ENCODE results near the gene PI4KB. TPM values are rescaled to one million over a fixed set of nuclear protein-coding genes. Genes with fewer than 3 reads are reported as not detected.
A peak's percentile ranks its signal among the peaks of the same experiment; 100 is the strongest.

The PI4KB gene
- total and polyA plus RNA-seq, 2 of the 13 experiments (the other 11 are each of a cell fraction or from before 2014, with no cell fraction given): 19.5 to 29.3 TPM

DNA sequence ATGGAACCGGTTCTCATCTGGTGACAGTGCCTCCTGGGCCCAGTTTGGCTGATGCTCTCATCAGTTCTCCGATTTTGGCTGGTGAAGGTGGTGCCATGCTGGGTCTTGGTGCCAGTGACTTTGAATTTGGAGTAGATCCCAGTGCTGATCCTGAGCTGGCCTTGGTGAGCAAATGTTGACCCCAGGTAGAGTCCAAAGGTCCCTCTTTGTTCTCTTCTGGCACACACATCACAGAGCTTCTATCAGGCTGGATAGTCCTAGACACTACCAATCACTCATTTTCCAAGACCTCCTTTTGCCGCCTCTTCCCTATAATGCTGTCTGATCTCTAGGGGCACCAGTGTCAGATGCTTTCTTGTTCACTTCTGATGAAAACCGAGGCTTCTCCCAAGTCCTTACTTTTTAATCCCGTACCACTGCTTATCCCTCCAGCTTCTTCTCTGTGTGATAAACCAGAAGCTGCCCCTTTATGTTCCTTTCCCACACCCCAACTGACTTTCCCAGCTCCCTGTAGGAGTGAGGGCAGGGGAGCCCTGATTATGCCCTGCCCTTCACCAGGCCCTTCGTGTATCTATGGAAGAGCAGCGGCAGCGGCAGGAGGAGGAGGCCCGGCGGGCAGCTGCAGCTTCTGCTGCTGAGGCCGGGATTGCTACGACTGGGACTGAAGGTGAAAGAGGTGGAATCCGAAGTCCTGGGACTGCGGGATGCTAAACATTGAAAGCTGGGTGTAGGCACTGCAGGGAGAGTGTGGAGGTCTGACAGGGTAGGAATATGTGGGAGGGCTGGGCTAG lies 61.6 kb downstream of the PI4KB start (continued):
- TF ChIP-seq, protein P1, sequence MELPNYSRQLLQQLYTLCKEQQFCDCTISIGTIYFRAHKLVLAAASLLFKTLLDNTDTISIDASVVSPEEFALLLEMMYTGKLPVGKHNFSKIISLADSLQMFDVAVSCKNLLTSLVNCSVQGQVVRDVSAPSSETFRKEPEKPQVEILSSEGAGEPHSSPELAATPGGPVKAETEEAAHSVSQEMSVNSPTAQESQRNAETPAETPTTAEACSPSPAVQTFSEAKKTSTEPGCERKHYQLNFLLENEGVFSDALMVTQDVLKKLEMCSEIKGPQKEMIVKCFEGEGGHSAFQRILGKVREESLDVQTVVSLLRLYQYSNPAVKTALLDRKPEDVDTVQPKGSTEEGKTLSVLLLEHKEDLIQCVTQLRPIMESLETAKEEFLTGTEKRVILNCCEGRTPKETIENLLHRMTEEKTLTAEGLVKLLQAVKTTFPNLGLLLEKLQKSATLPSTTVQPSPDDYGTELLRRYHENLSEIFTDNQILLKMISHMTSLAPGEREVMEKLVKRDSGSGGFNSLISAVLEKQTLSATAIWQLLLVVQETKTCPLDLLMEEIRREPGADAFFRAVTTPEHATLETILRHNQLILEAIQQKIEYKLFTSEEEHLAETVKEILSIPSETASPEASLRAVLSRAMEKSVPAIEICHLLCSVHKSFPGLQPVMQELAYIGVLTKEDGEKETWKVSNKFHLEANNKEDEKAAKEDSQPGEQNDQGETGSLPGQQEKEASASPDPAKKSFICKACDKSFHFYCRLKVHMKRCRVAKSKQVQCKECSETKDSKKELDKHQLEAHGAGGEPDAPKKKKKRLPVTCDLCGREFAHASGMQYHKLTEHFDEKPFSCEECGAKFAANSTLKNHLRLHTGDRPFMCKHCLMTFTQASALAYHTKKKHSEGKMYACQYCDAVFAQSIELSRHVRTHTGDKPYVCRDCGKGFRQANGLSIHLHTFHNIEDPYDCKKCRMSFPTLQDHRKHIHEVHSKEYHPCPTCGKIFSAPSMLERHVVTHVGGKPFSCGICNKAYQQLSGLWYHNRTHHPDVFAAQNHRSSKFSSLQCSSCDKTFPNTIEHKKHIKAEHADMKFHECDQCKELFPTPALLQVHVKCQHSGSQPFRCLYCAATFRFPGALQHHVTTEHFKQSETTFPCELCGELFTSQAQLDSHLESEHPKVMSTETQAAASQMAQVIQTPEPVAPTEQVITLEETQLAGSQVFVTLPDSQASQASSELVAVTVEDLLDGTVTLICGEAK (IDR thresholded peaks at IDR 0.05): no peak
- TF ChIP-seq, protein P1 (CRISPR knock-in tag; IDR thresholded peaks at IDR 0.05): no peak
- TF ChIP-seq ZNF12 (CRISPR knock-in tag; IDR thresholded peaks at IDR 0.05): no peak
- TF ChIP-seq SMAD1 (CRISPR knock-in tag; IDR thresholded peaks at IDR 0.05; ENCODE audit: borderline replicate concordance, low read depth): no peak
- TF ChIP-seq ZFAT (CRISPR knock-in tag; conservative IDR thresholded peaks at IDR 0.05): no peak
- TF ChIP-seq ZSCAN21 (CRISPR knock-in tag; IDR thresholded peaks at IDR 0.05; ENCODE audit: borderline replicate concordance): no peak; the same call in 1 of the 2 replicates
- TF ChIP-seq ZNF782 (CRISPR knock-in tag; IDR thresholded peaks at IDR 0.05; ENCODE audit: borderline replicate concordance): no peak
- TF ChIP-seq, protein P2, sequence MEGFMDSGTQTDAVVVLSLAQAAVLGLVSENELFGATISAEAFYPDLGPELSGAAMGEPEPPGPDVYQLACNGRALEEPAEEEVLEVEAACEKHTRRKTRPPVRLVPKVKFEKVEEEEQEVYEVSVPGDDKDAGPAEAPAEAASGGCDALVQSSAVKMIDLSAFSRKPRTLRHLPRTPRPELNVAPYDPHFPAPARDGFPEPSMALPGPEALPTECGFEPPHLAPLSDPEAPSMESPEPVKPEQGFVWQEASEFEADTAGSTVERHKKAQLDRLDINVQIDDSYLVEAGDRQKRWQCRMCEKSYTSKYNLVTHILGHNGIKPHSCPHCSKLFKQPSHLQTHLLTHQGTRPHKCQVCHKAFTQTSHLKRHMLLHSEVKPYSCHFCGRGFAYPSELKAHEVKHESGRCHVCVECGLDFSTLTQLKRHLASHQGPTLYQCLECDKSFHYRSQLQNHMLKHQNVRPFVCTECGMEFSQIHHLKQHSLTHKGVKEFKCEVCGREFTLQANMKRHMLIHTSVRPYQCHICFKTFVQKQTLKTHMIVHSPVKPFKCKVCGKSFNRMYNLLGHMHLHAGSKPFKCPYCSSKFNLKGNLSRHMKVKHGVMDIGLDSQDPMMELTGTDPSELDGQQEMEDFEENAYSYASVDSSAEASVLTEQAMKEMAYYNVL (CRISPR knock-in tag; IDR thresholded peaks at IDR 0.05; ENCODE audit: borderline replicate concordance): peak; percentile 37; the same call in 1 of the 2 replicates
- no peak for TF ChIP-seq POLR2AphosphoS2 (IDR thresholded peaks at IDR 0.05; ENCODE audit: low read depth, low read length)
- TF ChIP-seq LCORL (IDR thresholded peaks at IDR 0.05): no peak
- TF ChIP-seq LCORL (CRISPR knock-in tag; IDR thresholded peaks at IDR 0.05): peak; percentile 64
- TF ChIP-seq, protein P3, sequence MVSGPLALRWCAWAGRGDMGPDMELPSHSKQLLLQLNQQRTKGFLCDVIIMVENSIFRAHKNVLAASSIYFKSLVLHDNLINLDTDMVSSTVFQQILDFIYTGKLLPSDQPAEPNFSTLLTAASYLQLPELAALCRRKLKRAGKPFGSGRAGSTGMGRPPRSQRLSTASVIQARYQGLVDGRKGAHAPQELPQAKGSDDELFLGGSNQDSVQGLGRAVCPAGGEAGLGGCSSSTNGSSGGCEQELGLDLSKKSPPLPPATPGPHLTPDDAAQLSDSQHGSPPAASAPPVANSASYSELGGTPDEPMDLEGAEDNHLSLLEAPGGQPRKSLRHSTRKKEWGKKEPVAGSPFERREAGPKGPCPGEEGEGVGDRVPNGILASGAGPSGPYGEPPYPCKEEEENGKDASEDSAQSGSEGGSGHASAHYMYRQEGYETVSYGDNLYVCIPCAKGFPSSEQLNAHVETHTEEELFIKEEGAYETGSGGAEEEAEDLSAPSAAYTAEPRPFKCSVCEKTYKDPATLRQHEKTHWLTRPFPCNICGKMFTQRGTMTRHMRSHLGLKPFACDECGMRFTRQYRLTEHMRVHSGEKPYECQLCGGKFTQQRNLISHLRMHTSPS (CRISPR knock-in tag; IDR thresholded peaks at IDR 0.05; ENCODE audit: low read depth): peak; percentile 75
- no peak for TF ChIP-seq KDM5A (IDR thresholded peaks at IDR 0.05; ENCODE audit: borderline replicate concordance, low read length)
- no peak for TF ChIP-seq JARID2 (CRISPR knock-in tag; IDR thresholded peaks at IDR 0.05; ENCODE audit: insufficient replicate concordance)
- TF ChIP-seq SRF (IDR thresholded peaks at IDR 0.05; ENCODE audit: low read depth, low read length): no peak

Data from HepG2 (cell line).